ENCODE measurements around the gene VPS72. TPM values are rescaled to one million over a fixed set of nuclear protein-coding genes. Genes with fewer than 3 reads are reported as not detected.

Gene VPS72
- total RNA-seq, 4 donors from 2014 or later = 4.9 to 26.6 (median 20.1) TPM

DNA sequence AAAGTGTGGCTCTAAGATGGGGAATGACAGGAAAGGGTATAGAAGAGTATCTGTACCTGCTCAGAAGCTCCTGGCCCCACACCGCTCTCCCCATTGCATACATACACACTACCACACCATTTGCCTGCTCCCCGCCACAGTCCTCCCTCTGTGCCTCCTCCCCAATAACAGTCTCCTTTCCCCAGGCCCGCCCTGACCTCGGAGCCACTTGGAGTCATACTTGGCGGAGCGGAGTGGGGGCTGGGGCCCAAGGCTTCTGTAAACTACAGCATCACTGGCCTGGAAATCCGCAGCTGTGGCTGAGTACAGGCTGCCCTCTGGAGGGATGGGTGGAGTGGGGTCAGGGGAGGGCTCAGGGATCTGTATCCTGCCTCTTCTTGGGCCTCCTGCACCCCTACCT lies 52.2 kb downstream of the VPS72 start:
- Histone ChIP-seq H3K27me3 (peaks cover 6% of the 10 kb centered on the region), H3K27ac (no peak overlapping the region), H3K4me3 (no peak overlapping the region), H3K36me3 (no peaks in the 10 kb centered on the region), H3K9me3 (no peaks in the 10 kb centered on the region), H3K4me1 (peaks cover 0 to 3% (median 0%) of the 10 kb centered on the region in 4 donors)
- TF ChIP-seq, protein P1, sequence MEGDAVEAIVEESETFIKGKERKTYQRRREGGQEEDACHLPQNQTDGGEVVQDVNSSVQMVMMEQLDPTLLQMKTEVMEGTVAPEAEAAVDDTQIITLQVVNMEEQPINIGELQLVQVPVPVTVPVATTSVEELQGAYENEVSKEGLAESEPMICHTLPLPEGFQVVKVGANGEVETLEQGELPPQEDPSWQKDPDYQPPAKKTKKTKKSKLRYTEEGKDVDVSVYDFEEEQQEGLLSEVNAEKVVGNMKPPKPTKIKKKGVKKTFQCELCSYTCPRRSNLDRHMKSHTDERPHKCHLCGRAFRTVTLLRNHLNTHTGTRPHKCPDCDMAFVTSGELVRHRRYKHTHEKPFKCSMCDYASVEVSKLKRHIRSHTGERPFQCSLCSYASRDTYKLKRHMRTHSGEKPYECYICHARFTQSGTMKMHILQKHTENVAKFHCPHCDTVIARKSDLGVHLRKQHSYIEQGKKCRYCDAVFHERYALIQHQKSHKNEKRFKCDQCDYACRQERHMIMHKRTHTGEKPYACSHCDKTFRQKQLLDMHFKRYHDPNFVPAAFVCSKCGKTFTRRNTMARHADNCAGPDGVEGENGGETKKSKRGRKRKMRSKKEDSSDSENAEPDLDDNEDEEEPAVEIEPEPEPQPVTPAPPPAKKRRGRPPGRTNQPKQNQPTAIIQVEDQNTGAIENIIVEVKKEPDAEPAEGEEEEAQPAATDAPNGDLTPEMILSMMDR (IDR thresholded peaks at IDR 0.05) = no peak
- no peak for TF ChIP-seq POLR2AphosphoS5 (IDR thresholded peaks at IDR 0.05)
- no peak for TF ChIP-seq EP300 (IDR thresholded peaks at IDR 0.05; ENCODE audit: low read depth)
- TF ChIP-seq POLR2A (IDR thresholded peaks at IDR 0.05) = no peak
- DNase-seq = no peak
- intact Hi-C loops (cut with DNase I; ENCODE audit: low total_unique reads) (no loop called here), in situ Hi-C loops (cut with MboI; ENCODE audit: low pct_ligation_motif_present in 1 of 4, low pct_unique_long_range_greater_than_20kb in 1 of 4, low sequenced_read_pairs in 3 of 4) (no loop called here)
- WGBS, 2 donors (ENCODE audit: low coverage in 1 of 2) = 80% methylated on average over 7 of the region's 7 CpGs; no CpG with 5 or more reads in 1 of the 2 donors

DNA sequence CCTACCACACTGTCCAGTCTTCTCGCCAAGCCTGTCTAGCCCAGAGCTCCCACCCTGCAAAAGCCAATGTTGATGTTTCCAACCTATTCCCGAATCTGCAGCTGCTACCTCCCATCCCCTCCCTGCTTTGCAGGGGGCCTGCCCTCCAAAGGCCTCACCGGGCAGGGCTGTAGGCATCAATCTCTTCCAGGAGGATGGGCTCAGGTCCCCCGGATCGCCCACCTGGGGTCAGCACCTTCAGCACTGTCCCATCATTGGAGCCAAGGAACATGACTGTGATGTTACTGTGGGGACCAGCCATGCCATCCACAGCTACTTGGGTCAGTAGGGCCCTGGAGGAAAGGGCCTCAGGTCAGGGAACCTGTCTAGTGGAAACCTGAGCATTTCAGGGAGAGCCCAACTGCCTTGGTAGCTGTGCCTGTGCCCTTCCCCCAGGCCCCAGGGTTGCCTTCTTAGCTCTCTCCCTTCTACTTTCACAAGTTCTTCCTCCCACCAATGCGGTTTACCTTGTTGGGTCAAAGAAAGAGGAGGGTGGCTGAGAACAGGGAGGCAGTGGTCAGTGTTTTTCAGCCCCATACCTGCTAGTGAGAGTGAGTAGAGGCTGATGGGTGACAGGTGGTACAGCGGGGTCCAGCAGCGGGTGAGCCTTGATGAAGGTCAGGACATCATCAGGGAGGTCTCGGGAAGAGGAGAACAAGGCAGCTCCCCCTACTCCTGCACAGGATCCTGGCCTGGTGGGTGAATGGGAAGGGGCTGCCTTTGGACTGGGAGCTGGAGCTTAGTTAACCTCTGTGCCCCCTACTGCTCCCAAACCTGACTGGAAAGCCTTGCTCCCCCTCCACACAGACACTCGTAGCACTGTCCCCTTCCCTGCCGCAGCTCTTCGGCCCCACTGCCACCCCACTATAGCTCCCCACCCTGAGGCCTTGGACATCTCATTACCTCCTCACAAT lies 54.3 kb downstream of the VPS72 start:
- TF ChIP-seq, protein P1 (IDR thresholded peaks at IDR 0.05) = no peak
- no peak for TF ChIP-seq POLR2A (IDR thresholded peaks at IDR 0.05)
- TF ChIP-seq POLR2AphosphoS5 (IDR thresholded peaks at IDR 0.05) = no peak
- TF ChIP-seq EP300 (IDR thresholded peaks at IDR 0.05; ENCODE audit: low read depth) = no peak
- 88% methylated on average over 12 of the region's 12 CpGs; no CpG with 5 or more reads in 1 of the 2 donors for WGBS, 2 donors (ENCODE audit: low coverage in 1 of 2)
- in situ Hi-C loops (cut with MboI; ENCODE audit: low pct_ligation_motif_present in 1 of 4, low pct_unique_long_range_greater_than_20kb in 1 of 4, low sequenced_read_pairs in 3 of 4) (no loop called here), intact Hi-C loops (cut with DNase I; ENCODE audit: low total_unique reads) (no loop called here)
- H3K9me3 ChIP-seq = no peaks in the 10 kb centered on the region
- H3K27ac ChIP-seq = no peak overlapping the region
- no peak for DNase-seq
- no peak overlapping the region for H3K4me3 ChIP-seq
- peaks cover 26% of the 10 kb centered on the region for H3K27me3 ChIP-seq
- H3K36me3 ChIP-seq = no peaks in the 10 kb centered on the region
- H3K4me1 ChIP-seq = peaks cover 0 to 22% (median 14%) of the 10 kb centered on the region in 4 donors

DNA sequence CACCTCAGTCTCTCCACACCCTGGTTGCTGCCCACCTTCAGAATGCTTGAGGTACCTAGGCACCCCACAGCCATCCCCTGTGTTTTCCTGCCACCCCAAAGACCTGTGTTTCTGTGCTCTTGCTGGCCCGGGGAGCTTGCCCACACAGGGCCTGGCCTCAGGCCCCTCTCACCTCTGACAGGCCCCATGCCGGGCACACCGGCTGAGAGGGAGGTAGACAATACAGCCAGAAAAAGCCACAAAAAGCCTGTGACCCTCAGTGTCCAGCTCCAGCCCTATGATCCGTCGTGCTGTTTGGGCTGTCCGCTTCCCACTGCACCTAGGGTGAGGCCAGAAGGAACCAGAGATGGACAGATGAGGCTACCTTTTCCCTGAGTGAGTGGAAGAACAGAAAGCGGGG lies 55.0 kb downstream of the VPS72 start:
- Histone ChIP-seq H3K27ac (no peak overlapping the region), H3K36me3 (no peaks in the 10 kb centered on the region), H3K4me1 (peaks cover 0 to 22% (median 15%) of the 10 kb centered on the region in 4 donors), H3K9me3 (no peaks in the 10 kb centered on the region), H3K4me3 (no peak overlapping the region), H3K27me3 (peaks cover 27% of the 10 kb centered on the region)
- DNase-seq = no peak
- in situ Hi-C loops (cut with MboI; ENCODE audit: low pct_ligation_motif_present in 1 of 4, low pct_unique_long_range_greater_than_20kb in 1 of 4, low sequenced_read_pairs in 3 of 4) (no loop called here), intact Hi-C loops (cut with DNase I; ENCODE audit: low total_unique reads) (no loop called here)
- 97% methylated on average over 7 of the region's 7 CpGs; no CpG with 5 or more reads in 1 of the 2 donors for WGBS, 2 donors (ENCODE audit: low coverage in 1 of 2)
- no peak for TF ChIP-seq POLR2AphosphoS5 (IDR thresholded peaks at IDR 0.05)
- TF ChIP-seq, protein P1 (IDR thresholded peaks at IDR 0.05) = no peak
- no peak for TF ChIP-seq POLR2A (IDR thresholded peaks at IDR 0.05)
- TF ChIP-seq EP300 (IDR thresholded peaks at IDR 0.05; ENCODE audit: low read depth) = no peak

DNA sequence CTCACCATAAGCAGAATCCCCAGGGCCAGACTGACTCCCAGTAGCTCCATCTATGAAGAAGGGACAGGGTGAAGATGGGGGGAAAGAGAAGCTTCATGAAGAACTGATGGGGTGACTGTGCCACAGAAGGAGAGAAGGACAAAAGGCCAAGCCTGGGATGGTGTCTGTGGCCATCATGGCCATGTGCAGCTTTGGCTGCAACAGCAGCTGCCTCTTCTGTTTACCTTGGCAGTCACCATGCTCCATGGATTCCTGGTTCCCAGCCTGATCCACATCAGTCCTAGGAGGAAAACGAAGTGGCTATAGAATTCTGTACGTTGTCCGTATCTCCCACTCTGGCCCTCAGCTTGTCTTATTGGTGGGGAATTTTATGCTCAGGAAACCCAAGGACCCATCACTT lies 55.6 kb downstream of the VPS72 start:
- peaks cover 0 to 22% (median 15%) of the 10 kb centered on the region in 4 donors for H3K4me1 ChIP-seq
- peaks cover 27% of the 10 kb centered on the region for H3K27me3 ChIP-seq
- H3K9me3 ChIP-seq = no peaks in the 10 kb centered on the region
- H3K27ac ChIP-seq = no peak overlapping the region
- DNase-seq = no peak
- no peaks in the 10 kb centered on the region for H3K36me3 ChIP-seq
- in situ Hi-C loops (cut with MboI; ENCODE audit: low pct_ligation_motif_present in 1 of 4, low pct_unique_long_range_greater_than_20kb in 1 of 4, low sequenced_read_pairs in 3 of 4) = no loop called here
- intact Hi-C loops (cut with DNase I; ENCODE audit: low total_unique reads) = no loop called here
- TF ChIP-seq, protein P1 (IDR thresholded peaks at IDR 0.05) = no peak
- TF ChIP-seq POLR2AphosphoS5 (IDR thresholded peaks at IDR 0.05) (no peak), POLR2A (IDR thresholded peaks at IDR 0.05) (no peak), EP300 (IDR thresholded peaks at IDR 0.05; ENCODE audit: low read depth) (no peak)
- no peak overlapping the region for H3K4me3 ChIP-seq
- 86% methylated on average over 3 of the region's 3 CpGs; no CpG with 5 or more reads in 1 of the 2 donors for WGBS, 2 donors (ENCODE audit: low coverage in 1 of 2)
